ENCODE measurements around the gene WWTR1. TPM values are rescaled to one million over a fixed set of nuclear protein-coding genes. Genes with fewer than 3 reads are reported as not detected.

Gene WWTR1
- total RNA-seq, 2 experiments from 2014 or later, result 0.19 to 0.42 TPM

DNA sequence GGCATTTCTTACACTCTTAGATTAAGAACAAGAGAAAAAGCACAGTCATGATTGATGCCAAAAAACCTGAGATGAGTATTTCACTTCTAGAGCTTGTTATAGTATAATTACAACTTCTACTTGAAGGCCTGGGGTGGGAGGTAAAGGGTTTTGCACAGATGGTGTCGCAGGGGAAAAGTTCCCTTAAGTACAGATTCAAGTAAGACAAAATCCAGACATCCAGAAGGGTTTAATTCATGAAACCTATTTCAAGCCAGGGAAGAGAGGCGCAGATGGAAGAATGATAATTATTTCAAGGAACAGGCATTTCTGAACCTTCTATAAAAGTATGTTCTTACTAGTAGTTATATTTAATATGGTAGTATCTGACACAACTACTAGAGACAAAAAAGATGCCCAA is 112.8 kb downstream of the WWTR1 start:
- Mint-ChIP-seq H3K27me3 (ENCODE audit: low read depth) (peaks cover 25% of the 10 kb centered on the region), H3K4me1 (ENCODE audit: low read depth) (no peaks in the 10 kb centered on the region), H3K9me3 (no peaks in the 10 kb centered on the region), H3K27ac (no peak overlapping the region), H3K36me3 (ENCODE audit: low read depth) (no peaks in the 10 kb centered on the region), H3K4me3 (no peak overlapping the region)
- intact Hi-C loops (cut with micrococcal nuclease), result no loop called here
- CTCF ChIA-PET, result no interaction called here
- no peak for DNase-seq

DNA sequence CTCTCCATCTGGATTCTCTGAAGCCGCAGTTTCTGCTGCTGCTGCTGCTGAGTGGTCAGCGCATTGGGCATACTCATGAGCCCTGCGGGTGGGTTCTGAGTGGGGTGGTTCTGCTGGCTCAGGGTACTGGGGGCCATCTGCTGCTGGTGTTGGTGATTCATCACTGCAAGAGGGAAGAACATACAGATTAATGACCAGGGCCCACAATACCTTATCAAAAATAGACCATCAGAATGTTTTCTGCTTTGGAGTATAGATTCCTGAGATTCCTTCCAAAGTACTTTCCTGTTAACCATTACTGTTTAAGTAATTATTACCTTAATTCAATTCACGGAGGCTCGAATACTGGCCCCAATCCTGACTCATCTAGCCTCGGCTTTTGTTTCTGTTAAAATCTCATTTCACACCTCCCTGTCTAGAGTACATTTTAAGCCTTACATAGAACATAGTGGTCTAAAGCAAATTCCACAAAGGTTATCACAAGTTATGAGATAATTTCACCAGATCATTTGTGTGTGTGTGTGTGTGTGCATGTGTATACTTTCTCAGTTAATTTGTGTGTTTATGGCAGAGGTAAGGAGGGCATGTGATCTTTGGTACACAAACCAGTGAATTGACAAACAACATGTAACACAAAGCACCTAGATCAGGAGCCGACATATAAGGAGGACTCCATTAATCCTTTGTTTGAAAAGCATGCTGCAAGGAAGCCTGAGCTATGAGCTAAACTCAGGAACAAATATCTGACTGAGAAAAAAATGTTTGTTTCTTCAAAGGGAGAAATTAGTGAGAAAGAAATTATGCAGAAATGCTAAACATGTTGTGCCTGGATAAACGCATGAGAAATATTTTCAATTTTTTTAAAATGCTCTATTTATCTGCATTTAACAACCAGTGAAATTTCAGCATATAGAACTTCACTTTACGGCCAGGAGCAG is 115.2 kb downstream of the WWTR1 start:
- CTCF ChIA-PET, result interaction anchor here (0.7 kb wide), 1 partner anchor 174 kb away, joined by 3 read pairs; no protein-coding TSS in a partner anchor
- H3K9me3 Mint-ChIP-seq, result no peaks in the 10 kb centered on the region
- peaks cover 17% of the 10 kb centered on the region for H3K27me3 Mint-ChIP-seq (ENCODE audit: low read depth)

DNA sequence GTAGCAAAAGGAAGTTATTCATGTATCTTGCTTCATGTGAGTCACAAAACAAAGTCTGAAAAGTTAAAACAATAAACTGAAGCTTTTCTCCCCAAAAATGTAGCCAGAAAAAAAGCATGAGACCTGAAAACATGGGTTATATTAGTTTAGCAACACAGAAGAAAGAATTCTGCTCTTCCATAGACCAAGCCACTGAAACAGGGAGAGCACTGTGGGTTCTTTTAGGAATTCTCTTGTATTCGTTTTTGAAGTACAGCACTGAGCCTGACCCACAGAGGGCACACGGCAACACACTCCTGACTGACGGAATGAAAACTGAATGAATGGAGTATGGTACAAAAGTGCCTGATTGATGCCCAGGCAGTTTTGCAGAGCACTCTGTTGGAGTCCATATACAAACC is 116.7 kb downstream of the WWTR1 start:
- intact Hi-C loops (cut with micrococcal nuclease), result no loop called here
- Mint-ChIP-seq H3K9me3 (no peaks in the 10 kb centered on the region), H3K27me3 (ENCODE audit: low read depth) (peaks cover 11% of the 10 kb centered on the region), H3K4me3 (no peak overlapping the region), H3K27ac (no peak overlapping the region), H3K36me3 (ENCODE audit: low read depth) (no peaks in the 10 kb centered on the region), H3K4me1 (ENCODE audit: low read depth) (no peaks in the 10 kb centered on the region)
- no peak for DNase-seq
- CTCF ChIA-PET, result interaction anchor here (0.9 kb wide), 1 partner anchor 679 kb away, joined by 3 read pairs; no protein-coding TSS in a partner anchor

More for the DNA sequence above, 115.2 kb downstream of the WWTR1 start:
- no peak overlapping the region for H3K27ac Mint-ChIP-seq
- H3K4me1 Mint-ChIP-seq (ENCODE audit: low read depth), result no peaks in the 10 kb centered on the region
- no peaks in the 10 kb centered on the region for H3K36me3 Mint-ChIP-seq (ENCODE audit: low read depth)
- DNase-seq, result no peak
- H3K4me3 Mint-ChIP-seq, result no peak overlapping the region
- intact Hi-C loops (cut with micrococcal nuclease), result no loop called here

DNA sequence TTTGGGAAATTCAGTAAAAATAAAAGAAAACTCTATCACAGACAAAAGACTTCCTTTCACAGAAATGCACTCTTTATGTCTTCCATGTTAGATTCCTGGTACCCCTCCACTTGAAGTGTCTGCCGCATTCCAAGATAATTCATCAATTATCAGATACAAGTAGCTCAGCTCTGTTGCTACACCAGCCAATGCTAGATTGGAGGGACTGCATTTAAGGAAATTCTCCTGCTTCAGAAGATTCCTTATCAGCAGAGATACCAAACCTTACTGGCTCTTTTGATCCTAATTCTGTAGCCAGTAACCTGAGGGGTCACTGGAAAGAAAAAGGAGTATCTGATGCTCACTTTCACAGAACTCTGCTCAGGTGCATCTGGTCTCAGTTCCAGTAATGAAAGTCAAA is 119.5 kb downstream of the WWTR1 start:
- no peak overlapping the region for H3K4me3 Mint-ChIP-seq
- no peaks in the 10 kb centered on the region for H3K4me1 Mint-ChIP-seq (ENCODE audit: low read depth)
- DNase-seq, result no peak
- no peaks in the 10 kb centered on the region for H3K36me3 Mint-ChIP-seq (ENCODE audit: low read depth)
- intact Hi-C loops (cut with micrococcal nuclease), result no loop called here
- H3K27me3 Mint-ChIP-seq (ENCODE audit: low read depth), result peaks cover 9% of the 10 kb centered on the region
- no peaks in the 10 kb centered on the region for H3K9me3 Mint-ChIP-seq
- CTCF ChIA-PET, result no interaction called here
- H3K27ac Mint-ChIP-seq, result no peak overlapping the region

DNA sequence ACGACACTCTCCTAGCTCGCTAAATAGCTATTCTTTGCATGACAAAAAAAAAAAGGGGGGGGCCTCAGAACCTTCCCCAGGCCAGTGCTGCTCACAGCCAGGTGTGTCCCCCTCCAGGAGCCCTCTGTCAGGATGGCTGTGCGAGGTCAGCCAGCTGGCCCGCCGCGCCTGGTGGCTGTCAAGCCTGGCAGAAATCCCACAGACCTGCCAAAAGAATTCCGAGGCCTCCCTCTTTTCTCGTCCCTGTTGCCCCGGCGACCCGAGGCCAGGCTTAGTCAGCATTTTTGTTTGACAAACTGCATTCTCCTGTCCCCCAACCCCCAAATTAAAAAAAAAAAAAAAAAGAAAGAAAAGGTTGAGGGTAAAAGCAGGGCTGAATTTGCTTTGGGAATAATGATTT is 121.4 kb downstream of the WWTR1 start:
- no peak for DNase-seq
- Mint-ChIP-seq H3K4me3 (no peak overlapping the region), H3K27me3 (ENCODE audit: low read depth) (peaks cover 7% of the 10 kb centered on the region), H3K36me3 (ENCODE audit: low read depth) (no peaks in the 10 kb centered on the region), H3K9me3 (no peaks in the 10 kb centered on the region), H3K27ac (no peak overlapping the region), H3K4me1 (ENCODE audit: low read depth) (peaks cover 3% of the 10 kb centered on the region)
- intact Hi-C loops (cut with micrococcal nuclease), result no loop called here
- CTCF ChIA-PET, result no interaction called here

DNA sequence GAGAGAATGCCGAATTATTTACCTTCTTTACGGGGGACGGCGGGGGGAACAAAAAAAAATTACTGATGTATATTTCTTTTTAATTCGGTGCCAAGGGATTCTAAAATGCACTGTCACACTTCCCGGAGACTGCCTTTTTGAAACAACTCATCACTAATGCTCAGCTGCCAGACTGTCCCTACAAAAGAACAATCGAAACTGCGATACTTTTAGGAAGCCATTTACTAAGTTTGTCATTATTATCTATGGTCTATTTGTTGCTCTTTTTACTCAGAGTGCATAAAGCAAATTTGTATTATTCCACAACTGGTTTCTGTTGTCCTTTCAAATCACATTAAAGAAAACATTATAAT is 122.5 kb downstream of the WWTR1 start:
- DNase-seq, result no peak
- Mint-ChIP-seq H3K4me3 (no peak overlapping the region), H3K9me3 (no peaks in the 10 kb centered on the region), H3K27ac (no peak overlapping the region), H3K36me3 (ENCODE audit: low read depth) (no peaks in the 10 kb centered on the region), H3K27me3 (ENCODE audit: low read depth) (peaks cover 7% of the 10 kb centered on the region), H3K4me1 (ENCODE audit: low read depth) (peaks cover 3% of the 10 kb centered on the region)
- CTCF ChIA-PET, result interaction anchor here (0.6 to 1.6 kb wide), 4 partner anchors 12 to 46 kb away, joined by 3 to 7 read pairs (median 4); no protein-coding TSS in a partner anchor
- intact Hi-C loops (cut with micrococcal nuclease), result no loop called here

DNA sequence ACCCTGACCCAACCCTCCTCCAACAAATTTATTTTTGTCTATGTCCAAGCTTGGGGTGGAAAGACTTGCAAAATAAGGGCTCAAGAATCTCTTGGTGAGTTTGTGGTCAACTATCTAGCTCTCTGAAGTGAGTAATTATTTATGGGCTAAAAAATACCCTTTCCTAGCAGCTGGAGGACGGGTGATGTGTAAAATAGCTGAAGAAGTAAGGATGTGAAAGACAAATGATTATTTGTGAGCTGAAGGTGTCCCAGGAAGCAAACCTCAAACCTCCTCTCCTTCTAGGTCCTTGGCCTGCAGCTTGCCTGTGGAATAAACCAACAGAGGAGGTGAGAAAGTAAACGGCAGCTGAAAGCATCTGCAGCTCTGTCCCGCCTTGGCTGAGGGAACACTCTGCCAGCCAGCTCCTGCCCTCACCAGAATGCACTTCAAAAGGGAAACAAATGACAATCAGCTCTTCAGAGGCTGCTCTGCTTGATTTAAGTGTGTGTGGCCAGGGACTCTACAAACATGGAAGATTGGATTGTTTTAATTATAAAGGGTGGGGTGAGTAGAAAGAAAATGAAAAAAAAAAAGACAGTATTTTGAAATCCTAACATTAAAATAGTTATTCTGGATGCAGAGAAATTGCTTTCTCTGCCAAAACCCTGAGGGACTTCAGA is 123.0 kb downstream of the WWTR1 start:
- no peak for DNase-seq
- H3K27ac Mint-ChIP-seq, result no peak overlapping the region
- no peaks in the 10 kb centered on the region for H3K9me3 Mint-ChIP-seq
- CTCF ChIA-PET, result interaction anchor here (0.6 to 1.6 kb wide), 4 partner anchors 11 to 46 kb away, joined by 3 to 7 read pairs (median 4); no protein-coding TSS in a partner anchor
- intact Hi-C loops (cut with micrococcal nuclease), result no loop called here
- no peak overlapping the region for H3K4me3 Mint-ChIP-seq
- peaks cover 7% of the 10 kb centered on the region for H3K27me3 Mint-ChIP-seq (ENCODE audit: low read depth)
- no peaks in the 10 kb centered on the region for H3K36me3 Mint-ChIP-seq (ENCODE audit: low read depth)
- H3K4me1 Mint-ChIP-seq (ENCODE audit: low read depth), result peaks cover 3% of the 10 kb centered on the region

DNA sequence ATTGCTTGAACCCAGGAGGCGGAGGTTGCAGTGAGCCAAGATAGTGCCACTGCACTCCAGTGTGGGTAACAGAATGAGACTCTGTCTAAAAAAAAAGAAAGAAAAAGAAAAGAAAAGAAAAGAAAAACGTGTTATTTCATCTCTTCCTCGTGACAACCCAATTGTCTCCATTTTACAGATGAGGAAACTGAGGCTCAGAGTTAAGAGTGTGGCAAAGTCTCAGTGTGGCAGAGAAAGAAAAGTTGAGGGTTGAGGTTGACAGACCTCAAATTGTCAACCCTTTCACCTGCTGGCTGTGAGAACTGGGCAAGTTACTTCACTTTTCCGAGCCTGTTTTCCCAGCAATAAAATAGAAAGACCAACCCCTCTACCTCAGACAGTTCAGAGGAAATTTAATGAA is 123.7 kb downstream of the WWTR1 start:
- Mint-ChIP-seq H3K36me3 (ENCODE audit: low read depth) (no peaks in the 10 kb centered on the region), H3K4me1 (ENCODE audit: low read depth) (peaks cover 3% of the 10 kb centered on the region), H3K27ac (no peak overlapping the region), H3K9me3 (no peaks in the 10 kb centered on the region), H3K27me3 (ENCODE audit: low read depth) (peaks cover 7% of the 10 kb centered on the region), H3K4me3 (no peak overlapping the region)
- CTCF ChIA-PET, result interaction anchor here (1.6 kb wide), 1 partner anchor 11 kb away, joined by 4 read pairs; no protein-coding TSS in a partner anchor
- intact Hi-C loops (cut with micrococcal nuclease), result no loop called here
- DNase-seq, result no peak

DNA sequence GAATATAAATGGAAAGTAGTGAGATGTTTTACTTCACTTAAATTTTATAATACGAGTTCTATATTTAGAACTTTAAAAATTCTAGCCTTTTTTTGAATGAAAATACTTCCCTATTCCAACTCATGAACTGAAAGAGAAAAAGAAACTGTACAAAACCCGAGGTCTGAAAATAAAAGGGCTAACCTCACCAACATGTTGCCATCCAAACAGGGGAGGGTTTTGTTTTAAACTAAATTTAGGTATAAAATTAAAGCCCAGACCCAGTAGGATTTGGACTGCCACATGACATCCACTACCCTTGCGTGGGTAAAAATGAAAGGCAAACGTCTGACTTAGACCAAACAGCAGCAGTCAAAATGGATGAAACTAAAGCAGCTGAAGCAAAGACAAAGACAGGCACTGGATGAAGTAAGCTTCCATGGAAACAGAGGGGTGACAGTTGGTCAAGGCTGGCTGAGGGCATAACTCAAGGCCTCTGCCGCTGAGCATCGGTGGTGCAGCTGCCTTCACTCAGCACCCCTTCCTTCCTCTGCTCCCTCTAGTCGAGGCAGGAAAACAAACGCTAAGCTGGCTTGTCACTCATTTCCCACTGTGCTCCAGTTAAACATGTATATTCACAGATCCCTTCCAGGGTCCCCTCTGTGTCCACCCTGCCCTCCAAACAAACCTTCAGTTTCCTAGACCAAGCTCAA is 125.2 kb downstream of the WWTR1 start:
- H3K4me3 Mint-ChIP-seq, result no peak overlapping the region
- H3K27ac Mint-ChIP-seq, result no peak overlapping the region
- CTCF ChIA-PET, result interaction anchor here (0.6 to 2.9 kb wide), 3 partner anchors 239 to 276 kb away, joined by 3 to 22 read pairs (median 16); no protein-coding TSS in a partner anchor
- H3K27me3 Mint-ChIP-seq (ENCODE audit: low read depth), result peaks cover 9% of the 10 kb centered on the region
- no peaks in the 10 kb centered on the region for H3K9me3 Mint-ChIP-seq
- H3K36me3 Mint-ChIP-seq (ENCODE audit: low read depth), result no peaks in the 10 kb centered on the region
- H3K4me1 Mint-ChIP-seq (ENCODE audit: low read depth), result peaks cover 3% of the 10 kb centered on the region
- intact Hi-C loops (cut with micrococcal nuclease), result no loop called here
- DNase-seq, result no peak

DNA sequence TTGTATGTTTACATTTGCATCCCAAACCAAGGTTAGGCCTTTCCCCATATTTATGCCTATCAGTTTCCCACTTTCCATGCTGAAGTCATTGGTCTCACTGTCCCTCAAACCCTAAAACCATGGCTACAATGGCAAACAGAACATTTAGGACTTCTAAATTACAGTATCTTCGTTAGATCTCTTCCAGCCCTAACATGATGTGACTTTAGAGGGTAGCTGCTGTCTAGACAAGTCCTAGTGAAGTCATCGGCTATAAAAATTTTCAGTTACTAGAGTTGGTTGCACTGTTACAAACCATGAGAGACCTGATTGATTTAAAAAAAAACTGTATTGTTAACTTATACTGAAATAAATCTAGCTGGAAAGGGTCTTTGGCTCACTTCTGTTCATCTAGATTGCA is 128.7 kb downstream of the WWTR1 start:
- Mint-ChIP-seq H3K4me3 (no peak overlapping the region), H3K36me3 (ENCODE audit: low read depth) (no peaks in the 10 kb centered on the region)
- intact Hi-C loops (cut with micrococcal nuclease), result no loop called here

DNA sequence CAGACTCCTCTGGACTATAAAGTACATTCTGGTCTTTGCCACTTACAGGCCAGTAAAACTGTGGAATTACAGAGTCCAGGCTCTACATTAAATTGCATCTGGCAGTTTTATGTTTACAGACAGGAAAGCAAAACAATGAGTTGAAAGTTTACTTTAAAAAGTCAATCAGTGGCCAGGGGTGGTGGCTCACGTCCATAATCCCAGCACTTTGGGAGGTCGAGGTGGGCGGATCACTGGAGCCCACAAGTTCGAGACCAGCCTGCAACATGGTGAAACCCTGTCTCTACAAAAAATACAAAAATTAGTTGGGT is 129.5 kb downstream of the WWTR1 start:
- Mint-ChIP-seq H3K27me3 (ENCODE audit: low read depth) (peaks cover 6% of the 10 kb centered on the region), H3K9me3 (no peaks in the 10 kb centered on the region), H3K4me3 (no peak overlapping the region), H3K4me1 (ENCODE audit: low read depth) (peaks cover 3% of the 10 kb centered on the region), H3K36me3 (ENCODE audit: low read depth) (no peaks in the 10 kb centered on the region), H3K27ac (no peak overlapping the region)
- intact Hi-C loops (cut with micrococcal nuclease), result no loop called here
- CTCF ChIA-PET, result no interaction called here
- DNase-seq, result no peak

More for the DNA sequence above, 128.7 kb downstream of the WWTR1 start:
- Mint-ChIP-seq H3K27me3 (ENCODE audit: low read depth) (peaks cover 6% of the 10 kb centered on the region), H3K9me3 (no peaks in the 10 kb centered on the region), H3K4me1 (ENCODE audit: low read depth) (peaks cover 3% of the 10 kb centered on the region), H3K27ac (no peak overlapping the region)
- DNase-seq, result no peak
- CTCF ChIA-PET, result interaction anchor here (0.7 kb wide), 1 partner anchor 137 kb away, joined by 4 read pairs; no protein-coding TSS in a partner anchor

Data from activated naive CD4-positive, alpha-beta T cell treated with anti-CD3 and anti-CD28 coated beads for 36 hours (primary cell).